ENCODE measurements around the gene MYO1A. TPM values are rescaled to one million over a fixed set of nuclear protein-coding genes. Genes with fewer than 3 reads are reported as not detected.
"Not testable (repeated sequence)": the region's sequence is repeated elsewhere in the genome, so short reads cannot be mapped to it uniquely, and the experiment has no call there.

Gene MYO1A
- total and polyA plus RNA-seq, 2 donors from 2014 or later: 0.25 to 0.77 TPM

GRCh38 chr12:57079821-57080220 is 29.9 kb upstream of the MYO1A start:
- Histone ChIP-seq H3K27me3 (ENCODE audit: control insufficient read depth, insufficient read depth, low read length) (no peaks in the 10 kb centered on the region), H3K9me3 (ENCODE audit: control insufficient read depth in 2 of 3, insufficient read depth in 1 of 3, low read length in 3 of 3) (no peaks in the 10 kb centered on the region), H3K4me1 (ENCODE audit: control insufficient read depth in 2 of 3, insufficient read depth in 2 of 3, low read depth in 1 of 3, low read length in 3 of 3) (peaks cover 0 to 5% (median 4%) of the 10 kb centered on the region in 3 donors), H3K27ac (ENCODE audit: low read depth in 2 of 2, low read length in 2 of 2) (no peak overlapping the region), H3K9ac (ENCODE audit: low read length in 3 of 3) (no peak overlapping the region), H3K36me3 (ENCODE audit: control insufficient read depth in 2 of 3, insufficient read depth in 3 of 3, low read length in 3 of 3) (no peaks in the 10 kb centered on the region), H3K4me3 (ENCODE audit: low read length in 3 of 3) (no peak overlapping the region)
- FAIRE-seq (no peak), DNase-seq (no peak)
- intact Hi-C loops (cut with DNase I): no loop called here
- TF ChIP-seq CTCF (IDR thresholded peaks at IDR 0.05; ENCODE audit: borderline replicate concordance, extremely low read depth, insufficient read depth): no peak

- Histone ChIP-seq H3K27ac (ENCODE audit: low read depth in 2 of 2, low read length in 2 of 2) (peak within 1 kb of the TSS; percentile 71 to 91), H3K36me3 (ENCODE audit: control insufficient read depth in 2 of 3, insufficient read depth in 3 of 3, low read length in 3 of 3) (no peaks in the 10 kb centered on the region), H3K4me3 (ENCODE audit: low read length in 3 of 3) (peak within 1 kb of the TSS; percentile 82 to 84 (median 82)), H3K9me3 (ENCODE audit: control insufficient read depth in 2 of 3, insufficient read depth in 1 of 3, low read length in 3 of 3) (no peaks in the 10 kb centered on the region), H3K9ac (ENCODE audit: low read length in 3 of 3) (peak within 1 kb of the TSS; percentile 40 to 49 (median 43)), H3K4me1 (ENCODE audit: control insufficient read depth in 2 of 3, insufficient read depth in 2 of 3, low read depth in 1 of 3, low read length in 3 of 3) (peaks cover 0 to 5% (median 4%) of the 10 kb centered on the region in 3 donors), H3K27me3 (ENCODE audit: control insufficient read depth, insufficient read depth, low read length) (no peaks in the 10 kb centered on the region)
- intact Hi-C loops (cut with DNase I): no loop called here
- FAIRE-seq (peak; percentile 99), DNase-seq (peak; percentile 98 to 100 (median 99))
- TF ChIP-seq CTCF (IDR thresholded peaks at IDR 0.05; ENCODE audit: borderline replicate concordance, extremely low read depth, insufficient read depth): no peak
These were observed 28.8 kb upstream of the MYO1A start, which contains the start of gene NEMP1 for GRCh38 chr12:57078519-57079404. NEMP1 (minus strand) TSS chr12:57078791; CDS start chr12:57078745, 46 bp downstream.

- H3K27ac ChIP-seq (ENCODE audit: low read depth in 2 of 2, low read length in 2 of 2); H3K4me3 ChIP-seq (ENCODE audit: low read length in 3 of 3); H3K9ac ChIP-seq (ENCODE audit: low read length in 3 of 3); intact Hi-C loops (cut with DNase I); H3K27me3 ChIP-seq (ENCODE audit: control insufficient read depth, insufficient read depth, low read length); H3K36me3 ChIP-seq (ENCODE audit: control insufficient read depth in 2 of 3, insufficient read depth in 3 of 3, low read length in 3 of 3); DNase-seq; H3K4me1 ChIP-seq (ENCODE audit: control insufficient read depth in 2 of 3, insufficient read depth in 2 of 3, low read depth in 1 of 3, low read length in 3 of 3); H3K9me3 ChIP-seq (ENCODE audit: control insufficient read depth in 2 of 3, insufficient read depth in 1 of 3, low read length in 3 of 3); FAIRE-seq: not testable (repeated sequence)
These were observed 23.9 kb upstream of the MYO1A start for GRCh38 chr12:57073566-57074450.

Data from kidney (tissue), 14 donors.